Endothelial cell of umbilical vein (primary cell): ENCODE measurements around the gene ARHGEF35. TPM values are rescaled to one million over a fixed set of nuclear protein-coding genes. Genes with fewer than 3 reads are reported as not detected.
"Not testable (repeated sequence)": the region's sequence is repeated elsewhere in the genome, so short reads cannot be mapped to it uniquely, and the experiment has no call there.

ENCODE experiments used
- Bru-seq: library from RNA; stranded (reverse); fragments of 400-500 nt; gene quantifications from one replicate; lab custom pipeline; 2021; lab: Mats Ljungman, UMichigan
- BruChase-seq, 2 experiments: library from RNA; stranded (reverse); fragments of 400-500 nt; gene quantifications; one replicate each; lab custom pipeline; 2021; lab: Mats Ljungman, UMichigan
- BruUV-seq: library from RNA; stranded (reverse); fragments of 400-500 nt; replicated peaks from 2 replicates; lab custom pipeline; 2021; lab: Mats Ljungman, UMichigan
- CTCF ChIA-PET: fragments of 300-600, 350-600 bp; sonication (Branson Sonifier 250); formaldehyde crosslinking; loops from one replicate; lab custom pipeline; 2021; ENCODE audit warnings: antibody characterized with exemption, inconsistent platforms; lab: Charles Lee
- POLR2A ChIA-PET: fragments of 300-600, 350-600 bp; sonication (Branson Sonifier 250); formaldehyde crosslinking; loops from one replicate; lab custom pipeline; 2021; ENCODE audit warnings: antibody characterized with exemption, inconsistent platforms; lab: Charles Lee
- DNase-seq: peaks from one replicate; pipeline ENCODE4 v3.0.0-alpha.2; 2011; ENCODE audit warnings: low read depth, low spot score
- FAIRE-seq: peaks from 2 replicates; lab custom pipeline; 2011; peaks lifted over from hg19 to GRCh38; lab: Jason Lieb, UNC
- H2AFZ ChIP-seq: 2 replicates; pipeline ENCODE4 v1.6.0; 2012; ENCODE audit warnings: low read depth, low read length, control low read depth, inconsistent platforms
- H3K27ac ChIP-seq: 2 replicates; pipeline ENCODE4 v1.5.1; 2011; ENCODE audit warnings: low read depth, mild to moderate bottlenecking, control low read depth, low read length, moderate library complexity; ENCODE audit not compliant: insufficient read depth
- H3K27me3 ChIP-seq, 2 experiments: 2 replicates each; pipeline versions ENCODE4 v1.6.0 to v1.6.1; 2011; ENCODE audit warnings: low read length in 2 of 2, mixed read lengths in 1 of 2; ENCODE audit not compliant: control insufficient read depth in 2 of 2, insufficient read depth in 2 of 2
- H3K36me3 ChIP-seq, 2 experiments: 2 replicates in 1 of 2; 3 replicates in 1 of 2; pipeline ENCODE4 v1.5.1; 2011; ENCODE audit warnings: low read length in 2 of 2, mild to moderate bottlenecking in 1 of 2, moderate library complexity in 1 of 2; ENCODE audit not compliant: control insufficient read depth in 2 of 2, insufficient read depth in 2 of 2; ENCODE audit errors: extremely low read depth in 1 of 2
- H3K4me1 ChIP-seq: 3 replicates; pipeline ENCODE4 v1.5.1; 2011; ENCODE audit warnings: mild to moderate bottlenecking, low read length; ENCODE audit not compliant: control insufficient read depth, insufficient read depth; ENCODE audit errors: extremely low read depth
- H3K4me2 ChIP-seq: 2 replicates; pipeline ENCODE4 v1.6.1; 2011; ENCODE audit warnings: low read length, control low read depth, mixed read lengths; ENCODE audit not compliant: insufficient read depth
- H3K4me3 ChIP-seq, 3 experiments: fragments of 200-600 bp in 1 of 3; sonication (generic), shearing (Covaris generic) in 1 of 3; replicated peaks in 1 of 3; 2 replicates each; pipeline ENCODE4 v1.5.1; 2011 to 2016; ENCODE audit warnings: control low read depth in 3 of 3, low read length in 3 of 3, mild to moderate bottlenecking in 2 of 3, inconsistent platforms in 1 of 3, low read depth in 1 of 3, moderate library complexity in 1 of 3; ENCODE audit not compliant: insufficient read depth in 1 of 3
- H3K79me2 ChIP-seq: 2 replicates; pipeline ENCODE4 v1.6.0; 2012; ENCODE audit warnings: low read length, inconsistent platforms; ENCODE audit not compliant: control insufficient read depth, insufficient read depth
- H3K9ac ChIP-seq: replicated peaks from 2 replicates; pipeline ENCODE3; 2011; ENCODE audit warnings: low read length, control low read depth; ENCODE audit not compliant: insufficient read depth; ENCODE audit errors: extremely low read depth
- H3K9me1 ChIP-seq: replicated peaks from 3 replicates; pipeline ENCODE4 v1.6.0; 2011; ENCODE audit warnings: mild to moderate bottlenecking, low read length; ENCODE audit not compliant: control insufficient read depth, insufficient read depth; ENCODE audit errors: extremely low read depth
- H3K9me3 ChIP-seq: replicated peaks from 2 replicates; pipeline ENCODE4 v1.5.1; 2012; ENCODE audit warnings: low read length, inconsistent platforms; ENCODE audit not compliant: control insufficient read depth, insufficient read depth
- H4K20me1 ChIP-seq: replicated peaks from 2 replicates; pipeline ENCODE3; 2011; ENCODE audit warnings: mild to moderate bottlenecking, low read length; ENCODE audit not compliant: control insufficient read depth, insufficient read depth; ENCODE audit errors: extremely low read depth
- dilution Hi-C: fragments of 300-500 bp; cut with MboI; formaldehyde crosslinking; loops from one replicate; pipeline ENCODE4 v1.15.0; 2019; ENCODE audit warnings: low sequenced_read_pairs; ENCODE audit not compliant: extremely low pct_ligation_motif_present
- intact Hi-C: fragments of 100-400 bp; cut with micrococcal nuclease; formaldehyde crosslinking; loops from one replicate; pipeline ENCODE4 v1.10.0; 2022
- long read RNA-seq: library from polyadenylated mRNA; stranded (forward); transcript quantifications from one replicate; pipeline ENCODE4 v2.0.0, GENCODE V29; 2021
- polyA minus RNA-seq, 3 experiments: library from RNA; depleted of rRNA, polyadenylated mRNA; stranded (reverse); fragments of >200 nt; gene quantifications; 1 replicate in 1 of 3; 2 replicates in 2 of 3; pipeline ENCODE4 v1.2.3, GENCODE V29; 2011
- polyA plus RNA-seq, 4 experiments: library from polyadenylated mRNA; depleted of rRNA in 3 of 4; stranded (reverse) in 3 of 4; unstranded in 1 of 4; fragments of >200 nt; gene quantifications; 2 replicates each; pipeline versions ENCODE4 v1.2.1 to v1.2.3, GENCODE V29; 2011 to 2012; ENCODE audit warnings: missing spikeins in 1 of 4
- total RNA-seq: library from RNA; stranded (reverse); gene quantifications from 2 replicates; pipeline ENCODE4 v1.2.3, GENCODE V29; 2021

The ARHGEF35 gene
- total RNA-seq (0.48 and 0.82 TPM in 2 replicates), polyA plus RNA-seq (not detected in 2 replicates), polyA minus RNA-seq (0.44 TPM in 1 of 2 replicates, not detected in the other), Bru-seq, nascent RNA (percentile 19 among the genes with signal in this experiment), BruChase-seq, experiment 1, labeled RNA remaining after a 6-hour chase (percentile 19 among the genes with signal in this experiment), BruChase-seq, experiment 2, labeled RNA remaining after a 2-hour chase (percentile 20 among the genes with signal in this experiment)
- 0.05 and 0.11 TPM in 2 replicates for polyA plus RNA-seq (2011; cell fraction: cytosol; rRNA removed)
- not detected in 2 replicates for polyA plus RNA-seq (2011; cell fraction: nucleus; rRNA removed)
- polyA plus RNA-seq (2012) = 0.10 and 0.43 TPM in 2 replicates
- 1.6 TPM for polyA minus RNA-seq (2011; cell fraction: cytosol; rRNA and poly(A)+ RNA removed)
- polyA minus RNA-seq (2011; cell fraction: nucleus; rRNA and poly(A)+ RNA removed) = 0.34 TPM in 1 of 2 replicates, not detected in the other
- long read RNA-seq = 0 reads

- H3K9me3 ChIP-seq, dilution Hi-C loops, FAIRE-seq, CTCF ChIA-PET, H3K27me3 ChIP-seq, H4K20me1 ChIP-seq, H3K9me1 ChIP-seq, H3K4me1 ChIP-seq, H3K27ac ChIP-seq, POLR2A ChIA-PET, H3K36me3 ChIP-seq, H2AFZ ChIP-seq, intact Hi-C loops, BruUV-seq, H3K79me2 ChIP-seq, H3K4me3 ChIP-seq, DNase-seq, H3K9ac ChIP-seq, H3K4me2 ChIP-seq: not testable (repeated sequence)
These were observed at the start of gene ARHGEF35 for GRCh38 chr7:144195212-144195872. Gene ARHGEF35, minus strand, starts transcription at chr7:144195833. Its CDS starts 7,450 bp downstream, at chr7:144188383.

- CTCF ChIA-PET, FAIRE-seq, BruUV-seq, H3K27ac ChIP-seq, H3K4me2 ChIP-seq, H3K9me3 ChIP-seq, H3K9ac ChIP-seq, POLR2A ChIA-PET, DNase-seq, H2AFZ ChIP-seq, H3K9me1 ChIP-seq, H3K27me3 ChIP-seq, H3K4me3 ChIP-seq, H3K36me3 ChIP-seq, intact Hi-C loops, dilution Hi-C loops, H3K4me1 ChIP-seq, H4K20me1 ChIP-seq, H3K79me2 ChIP-seq: not testable (repeated sequence)
These were observed 49.7 kb upstream of the ARHGEF35 start for GRCh38 chr7:144245372-144245771.

- H3K4me1 ChIP-seq = not testable (repeated sequence)
These were observed 43.7 kb upstream of the ARHGEF35 start, which contains the start of gene OR2A42 for GRCh38 chr7:144239365-144239764. Gene OR2A42, minus strand, starts transcription at chr7:144239605. Its CDS starts 6,762 bp downstream, at chr7:144232843.

More at GRCh38 chr7:144239365-144239764, 43.7 kb upstream of the ARHGEF35 start, which contains the start of gene OR2A42:
- BruUV-seq, intact Hi-C loops, DNase-seq, H2AFZ ChIP-seq, H3K4me2 ChIP-seq, H3K9me1 ChIP-seq, H3K79me2 ChIP-seq, H4K20me1 ChIP-seq, H3K27me3 ChIP-seq, H3K36me3 ChIP-seq, H3K9me3 ChIP-seq, H3K9ac ChIP-seq, FAIRE-seq, dilution Hi-C loops, H3K27ac ChIP-seq, CTCF ChIA-PET, H3K4me3 ChIP-seq, POLR2A ChIA-PET: not testable (repeated sequence)
